Thyroid gland (tissue), 4 donors: ENCODE results near the gene SLC12A2. TPM values are rescaled to one million over a fixed set of nuclear protein-coding genes. Genes with fewer than 3 reads are reported as not detected.

ENCODE experiments used
- DNase-seq, 2 donors: peaks; one replicate each; pipeline ENCODE4 v3.0.0-alpha.2; 2019
- H3K27ac ChIP-seq, 3 donors: fragments of 200-600 bp; sonication (generic); 1 replicate in 2 of 3; 2 replicates in 1 of 3; pipeline ENCODE4 v1.5.1; 2016 to 2019; ENCODE audit warnings: mild to moderate bottlenecking in 1 of 3, moderate library complexity in 1 of 3
- H3K27me3 ChIP-seq: fragments of 200-600 bp; sonication (generic); one replicate; pipeline ENCODE4 v1.5.1; 2019
- H3K36me3 ChIP-seq, 2 donors: fragments of 200-600 bp; sonication (generic); one replicate each; pipeline ENCODE4 v1.5.1; 2016 to 2019
- H3K4me1 ChIP-seq, 2 donors: fragments of 200-600 bp; sonication (generic); one replicate each; pipeline ENCODE4 v1.5.1; 2017 to 2019
- H3K4me3 ChIP-seq, 3 donors: fragments of 200-600 bp; sonication (generic); replicated peaks in 1 of 3; 1 replicate in 2 of 3; 2 replicates in 1 of 3; pipeline ENCODE4 v1.5.1; 2016; ENCODE audit warnings: mild to moderate bottlenecking in 1 of 3
- H3K9me3 ChIP-seq: fragments of 200-600 bp; sonication (generic); one replicate; pipeline ENCODE4 v1.5.1; 2017
- CTCF ChIP-seq, 6 experiments: fragments of 200-600 bp in 3 of 6; fragments of 450-650 bp in 3 of 6; sonication (generic) in 3 of 6; IDR thresholded peaks; one replicate each; pipeline ENCODE4 v1.5.1; 2016 to 2019; ENCODE audit warnings: antibody characterized with exemption in 6 of 6, mild to moderate bottlenecking in 2 of 6, inconsistent platforms in 1 of 6, moderate library complexity in 1 of 6
- POLR2A ChIP-seq, 2 donors: fragments of 450-650 bp; IDR thresholded peaks; one replicate each; pipeline ENCODE4 v1.6.1; 2017; ENCODE audit warnings: antibody characterized with exemption in 2 of 2, mild to moderate bottlenecking in 2 of 2, moderate library complexity in 1 of 2
- WGBS, 2 donors: methylation state at CpG; one replicate each; pipeline ENCODE4 v1.1.5; 2017; 5-methylcytosine and 5-hydroxymethylcytosine counted together
- intact Hi-C: fragments of 100-400 bp; cut with DNase I; formaldehyde crosslinking; loops from one replicate; pipeline ENCODE4 v1.15.1; 2023
- total RNA-seq, 4 donors: library from RNA; depleted of rRNA; stranded (reverse); fragments of >200 nt; gene quantifications; one replicate each; pipeline ENCODE4 v1.2.3, GENCODE V29; 2016

The SLC12A2 gene
- total RNA-seq, 4 donors from 2014 or later = 27.2 to 53.3 (median 29.4) TPM

DNA sequence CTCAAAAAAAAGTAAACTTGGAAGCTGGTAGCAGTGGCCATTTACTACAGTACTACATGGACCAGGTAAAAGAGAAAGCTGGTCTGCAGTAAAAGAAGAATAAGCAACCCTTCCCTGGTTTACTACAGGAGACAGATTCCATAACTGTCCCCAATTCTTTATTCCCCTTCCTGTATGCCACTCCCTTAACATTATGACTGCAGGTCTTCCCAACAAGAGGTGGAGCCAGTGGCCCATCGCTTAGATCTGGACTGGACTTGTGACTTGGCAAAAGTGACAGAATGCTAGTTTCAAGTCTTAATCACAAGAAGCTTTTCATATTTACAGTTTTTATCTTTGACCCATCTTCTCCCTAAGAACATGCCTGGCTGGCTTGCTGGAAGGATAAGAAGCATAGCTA is 42.6 kb upstream of the SLC12A2 start:
- no peak for DNase-seq
- 100% methylated on average over 1 of the region's 1 CpG for WGBS, 2 donors
- Histone ChIP-seq H3K4me3 (no peak overlapping the region), H3K27me3 (no peaks in the 10 kb centered on the region), H3K9me3 (no peaks in the 10 kb centered on the region), H3K36me3 (no peaks in the 10 kb centered on the region), H3K27ac (no peak overlapping the region), H3K4me1 (no peaks in the 10 kb centered on the region)
- intact Hi-C loops = no loop called here
- TF ChIP-seq CTCF (IDR thresholded peaks at IDR 0.05) (no peak), POLR2A (IDR thresholded peaks at IDR 0.05) (no peak)

- Histone ChIP-seq H3K27me3 (no peaks in the 10 kb centered on the region), H3K4me1 (peaks cover 9 to 14% of the 10 kb centered on the region in 2 donors), H3K36me3 (no peaks in the 10 kb centered on the region), H3K9me3 (no peaks in the 10 kb centered on the region), H3K27ac (peak overlapping the region in 1 of 3 donors; percentile 50), H3K4me3 (no peak overlapping the region)
- TF ChIP-seq CTCF (IDR thresholded peaks at IDR 0.05) (no peak), POLR2A (IDR thresholded peaks at IDR 0.05) (no peak)
- intact Hi-C loops = no loop called here
- no peak for DNase-seq
These were observed 30.8 kb upstream of the SLC12A2 start for GRCh38 chr5:128052780-128053179.

DNA sequence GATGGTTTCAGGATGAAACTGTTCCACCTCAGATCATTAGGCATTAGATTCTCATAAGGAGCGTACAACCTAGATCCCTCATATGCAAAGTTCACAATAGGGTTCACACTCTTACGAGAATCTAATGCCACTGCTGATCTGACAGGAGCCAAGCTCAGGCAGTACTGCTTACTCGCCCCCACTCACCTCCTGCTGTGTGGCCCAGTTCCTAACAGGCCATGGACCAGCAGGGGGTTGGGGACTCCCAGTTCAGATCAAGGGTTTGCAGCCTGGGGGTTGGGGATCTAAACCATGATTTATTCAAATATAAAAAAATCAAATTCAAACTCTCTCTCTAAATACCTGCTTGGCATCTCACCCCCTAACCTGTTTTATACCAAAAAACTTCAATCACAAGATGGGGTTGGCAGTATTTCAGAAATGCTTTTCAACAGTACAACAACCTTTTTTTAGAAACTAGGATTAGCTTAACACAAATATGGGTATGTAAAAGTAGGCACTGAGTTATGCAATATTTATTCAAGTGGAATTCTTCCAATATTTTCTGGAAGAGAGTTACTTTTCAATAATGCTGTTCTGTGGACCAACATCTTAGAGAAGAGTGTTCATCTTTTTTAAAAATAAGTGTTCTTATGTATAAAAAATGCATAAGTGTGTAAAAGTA is 30.1 kb upstream of the SLC12A2 start:
- Histone ChIP-seq H3K27me3 (no peaks in the 10 kb centered on the region), H3K27ac (peak overlapping the region; percentile 48 to 71 (median 50))
- intact Hi-C loops = no loop called here

DNA sequence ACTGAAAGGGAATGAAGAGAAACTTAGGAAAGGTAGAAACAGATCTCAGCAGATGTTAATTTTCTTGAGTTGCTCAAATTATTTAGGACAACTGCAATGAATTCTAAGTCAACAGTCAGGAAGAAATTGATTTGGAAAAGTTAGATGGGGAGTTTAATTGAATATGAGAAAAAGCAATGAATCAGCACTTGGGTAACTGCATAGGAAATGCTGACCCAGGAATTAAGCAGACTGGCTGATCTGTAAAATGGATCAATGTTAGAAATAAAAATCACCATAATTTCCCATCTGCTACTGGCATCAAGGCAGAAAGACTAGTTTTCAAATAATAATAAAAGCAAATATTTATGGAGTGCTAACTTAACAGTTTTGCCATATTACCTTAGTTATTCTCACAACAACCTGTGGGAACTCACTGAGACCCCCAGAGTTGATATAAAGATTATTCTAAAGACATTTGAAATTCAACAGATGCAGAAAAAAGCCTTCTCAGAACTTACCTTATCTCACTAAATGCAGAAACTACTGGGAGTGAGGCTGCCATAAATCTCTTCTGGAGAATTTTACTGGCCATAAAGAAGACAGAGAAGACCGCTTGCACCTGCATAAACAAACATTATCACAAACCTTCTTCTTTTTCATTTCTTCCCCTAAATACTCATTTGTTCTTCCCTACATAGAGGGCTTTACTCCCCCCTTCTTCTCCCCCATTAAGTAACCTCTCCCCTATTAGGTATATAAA is 22.8 kb upstream of the SLC12A2 start:
- 97 to 98% methylated on average over 1 of the region's 1 CpG for WGBS, 2 donors
- intact Hi-C loops = no loop called here
- H3K36me3 ChIP-seq = no peaks in the 10 kb centered on the region
- H3K27ac ChIP-seq = no peak overlapping the region
- no peaks in the 10 kb centered on the region for H3K27me3 ChIP-seq
- H3K4me1 ChIP-seq = no peaks in the 10 kb centered on the region
- no peak overlapping the region for H3K4me3 ChIP-seq
- DNase-seq = no peak
- no peak for TF ChIP-seq CTCF (IDR thresholded peaks at IDR 0.05)
- no peak for TF ChIP-seq POLR2A (IDR thresholded peaks at IDR 0.05)
- H3K9me3 ChIP-seq = no peaks in the 10 kb centered on the region

More for the DNA sequence above, 30.1 kb upstream of the SLC12A2 start:
- DNase-seq = peak in 1 of 2 donors; percentile 12
- Histone ChIP-seq H3K36me3 (no peaks in the 10 kb centered on the region), H3K4me3 (no peak overlapping the region), H3K4me1 (peaks cover 9 to 14% of the 10 kb centered on the region in 2 donors), H3K9me3 (no peaks in the 10 kb centered on the region)
- 91 to 96% methylated on average over 3 of the region's 3 CpGs for WGBS, 2 donors
- no peak for TF ChIP-seq POLR2A (IDR thresholded peaks at IDR 0.05)
- TF ChIP-seq CTCF (IDR thresholded peaks at IDR 0.05) = no peak

- no peaks in the 10 kb centered on the region for H3K9me3 ChIP-seq
- H3K27me3 ChIP-seq = no peaks in the 10 kb centered on the region
- 86 to 90% methylated on average over 4 of the region's 4 CpGs for WGBS, 2 donors
- intact Hi-C loops = no loop called here
- H3K27ac ChIP-seq = no peak overlapping the region
- H3K4me3 ChIP-seq = no peak overlapping the region
- no peaks in the 10 kb centered on the region for H3K4me1 ChIP-seq
- no peaks in the 10 kb centered on the region for H3K36me3 ChIP-seq
- no peak for DNase-seq
- TF ChIP-seq POLR2A (IDR thresholded peaks at IDR 0.05) = no peak
- TF ChIP-seq CTCF (IDR thresholded peaks at IDR 0.05) = no peak
These were observed 21.3 kb upstream of the SLC12A2 start for GRCh38 chr5:128062172-128062746.
